GM19035 (cell line): ENCODE results near the gene SEC24C.
"Not testable (repeated sequence)": the region's sequence is repeated elsewhere in the genome, so short reads cannot be mapped to it uniquely, and the experiment has no call there.

Experiments used
- ATAC-seq: cut with Tn5 transposase; IDR thresholded peaks from one replicate; pipeline ENCODE4 v1.9.1; 2021; ENCODE audit not compliant: unreplicated experiment

Gene SEC24C

DNA sequence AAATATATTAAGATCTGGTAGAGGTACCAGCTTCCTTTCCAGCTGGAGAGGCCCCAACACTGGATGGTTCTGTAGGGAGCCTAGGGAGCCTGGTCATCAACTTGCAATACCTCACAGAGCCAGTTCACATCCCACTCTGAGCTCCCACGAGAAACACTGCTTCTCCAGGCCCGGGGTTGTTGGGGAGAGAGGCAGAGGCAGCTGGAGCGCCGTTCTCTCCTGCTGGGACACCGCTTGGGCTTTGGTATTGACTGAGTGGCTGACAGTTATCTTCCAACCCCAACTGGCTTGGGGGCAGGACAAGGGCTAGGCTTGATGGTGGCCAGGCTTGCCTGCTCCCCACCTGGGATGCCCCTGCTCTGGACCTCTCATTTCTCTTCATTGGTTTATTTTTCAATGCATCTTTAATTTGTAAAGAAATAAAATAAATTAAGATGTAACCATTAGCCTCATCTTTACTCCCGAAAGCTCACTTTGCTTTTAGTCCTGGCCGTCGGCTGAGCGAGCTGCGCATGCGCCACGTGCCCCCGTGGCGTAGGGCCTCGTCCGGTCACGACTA, 27.6 kb downstream of the SEC24C start:
- ATAC-seq: peak; percentile 51

- ATAC-seq: peak; percentile 59
These were observed 28.3 kb downstream of the SEC24C start for GRCh38 chr10:73772281-73773151.

- ATAC-seq: peak; percentile 1
These were observed 29.1 kb downstream of the SEC24C start for GRCh38 chr10:73773152-73773879.

DNA sequence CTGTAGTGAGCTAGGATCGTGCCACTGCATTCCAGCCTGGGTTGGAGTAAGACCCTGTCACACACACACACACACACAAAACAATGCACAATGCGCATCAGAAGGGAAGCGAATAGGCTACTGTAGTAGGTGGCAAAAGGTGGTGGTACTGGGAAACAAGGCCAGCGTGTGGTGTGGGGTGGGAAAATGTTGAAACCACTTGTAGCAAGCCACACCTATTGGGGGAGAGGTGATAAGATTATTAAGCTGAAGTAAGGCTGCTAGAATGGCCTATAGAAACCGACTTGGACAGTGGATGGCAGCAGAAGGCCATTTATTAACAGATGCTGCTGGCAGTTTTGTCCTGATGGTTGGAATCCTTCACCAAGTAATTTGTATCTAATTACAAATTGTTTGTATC, 30.5 kb downstream of the SEC24C start:
- no peak for ATAC-seq

- no peak for ATAC-seq
These were observed 34.8 kb downstream of the SEC24C start for GRCh38 chr10:73779018-73779417.

DNA sequence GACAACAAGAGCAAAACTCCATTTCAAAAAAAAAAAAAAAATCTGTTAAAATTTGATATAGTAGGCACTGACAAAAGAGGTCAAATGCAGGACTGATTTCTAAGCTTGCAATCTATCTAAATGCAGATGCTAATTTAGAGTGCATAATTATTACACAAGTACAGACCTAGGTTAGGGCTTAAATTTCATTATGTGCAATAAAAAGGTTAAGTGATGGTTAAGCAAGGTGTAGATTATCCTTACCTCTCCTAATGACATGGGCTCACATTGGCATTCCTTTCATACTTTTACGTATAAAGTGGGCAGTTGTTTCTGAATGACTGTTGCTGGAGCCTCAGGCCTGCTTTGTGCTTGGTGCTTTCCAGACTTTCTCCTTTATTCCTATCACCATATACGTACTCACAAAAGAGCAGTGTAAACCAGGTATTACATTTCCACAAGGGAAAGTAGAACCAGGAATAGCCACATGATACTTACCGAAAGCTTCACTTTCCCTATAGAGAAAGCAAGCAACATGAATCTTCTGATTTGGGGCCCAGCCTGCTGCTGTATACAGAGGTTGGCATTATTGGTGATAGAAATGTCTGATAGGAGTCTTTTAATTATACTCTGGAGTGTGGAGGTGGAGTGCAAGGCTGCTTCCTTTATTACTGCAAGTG, 35.5 kb downstream of the SEC24C start:
- ATAC-seq: no peak

DNA sequence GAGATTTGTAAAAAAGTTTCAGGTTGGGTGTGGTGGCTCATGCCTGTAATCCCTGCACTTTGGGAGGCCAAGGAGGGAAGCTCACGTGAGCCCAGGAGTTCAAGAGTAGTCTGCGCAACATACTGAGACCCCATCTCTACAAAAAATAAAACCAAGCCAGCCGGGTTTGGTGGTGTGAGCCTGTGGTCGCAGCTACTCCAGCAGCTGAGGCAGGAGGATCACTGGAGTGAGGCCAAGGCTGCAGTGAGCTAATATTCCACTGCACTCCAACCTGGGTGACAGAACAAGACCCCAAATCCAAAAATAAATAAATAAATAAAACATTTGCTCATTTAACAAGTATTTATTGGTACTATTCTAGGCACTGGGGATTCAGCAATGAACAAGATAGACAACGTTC, 36.1 kb downstream of the SEC24C start:
- no peak for ATAC-seq

DNA sequence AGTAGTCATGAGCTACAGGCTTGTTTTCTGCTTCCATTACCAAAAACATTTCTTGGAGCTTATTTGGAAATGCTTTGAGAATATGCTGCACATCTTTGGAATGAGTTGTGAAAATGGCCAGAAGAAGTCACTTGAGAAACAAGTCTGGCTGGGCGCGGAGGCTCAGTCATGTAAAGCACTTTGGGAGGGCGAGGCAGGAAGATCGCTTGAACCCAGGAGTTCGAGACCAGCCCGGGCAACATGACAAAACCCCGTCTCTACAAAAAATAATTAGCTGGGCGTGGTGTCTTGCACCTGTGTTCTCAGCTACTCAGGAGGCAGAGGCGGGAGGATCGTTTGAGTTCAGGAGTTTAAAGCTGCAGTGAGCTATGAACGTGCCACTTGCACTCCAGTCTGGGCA, 36.8 kb downstream of the SEC24C start:
- ATAC-seq: no peak

GRCh38 chr10:73781548-73781878, 37.3 kb downstream of the SEC24C start:
- ATAC-seq: no peak

GRCh38 chr10:73781879-73782748, 37.9 kb downstream of the SEC24C start, which contains the start of gene CHCHD1:
TSS of gene CHCHD1 (plus strand) at chr10:73782048. CDS start at chr10:73782076, 28 bp downstream.
- peak; percentile 52 for ATAC-seq

DNA sequence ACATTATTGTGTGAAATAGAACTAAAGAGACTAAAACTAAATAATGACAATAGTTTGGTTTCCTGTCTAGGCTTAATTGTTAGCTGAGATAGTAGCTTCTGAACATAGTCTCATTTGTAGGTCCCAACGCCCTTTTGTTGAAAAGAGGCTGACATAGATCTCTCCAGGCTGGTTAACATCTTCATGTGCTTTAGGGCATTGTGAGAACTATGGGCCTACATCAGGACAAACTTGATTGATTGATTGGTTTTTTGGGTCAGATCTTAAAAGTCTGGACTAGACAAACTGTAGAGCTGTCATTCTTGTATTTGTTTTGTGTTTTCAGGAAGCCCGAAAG, 38.5 kb downstream of the SEC24C start:
- no peak for ATAC-seq

- ATAC-seq: peak; percentile 75
These were observed 41.1 kb downstream of the SEC24C start, which contains the start of gene ZSWIM8 for GRCh38 chr10:73785211-73785720. TSS of gene ZSWIM8 (plus strand) at chr10:73785606. CDS start at chr10:73785879, 273 bp downstream.

GRCh38 chr10:73785721-73786511, 41.7 kb downstream of the SEC24C start:
- ATAC-seq: peak; percentile 27

DNA sequence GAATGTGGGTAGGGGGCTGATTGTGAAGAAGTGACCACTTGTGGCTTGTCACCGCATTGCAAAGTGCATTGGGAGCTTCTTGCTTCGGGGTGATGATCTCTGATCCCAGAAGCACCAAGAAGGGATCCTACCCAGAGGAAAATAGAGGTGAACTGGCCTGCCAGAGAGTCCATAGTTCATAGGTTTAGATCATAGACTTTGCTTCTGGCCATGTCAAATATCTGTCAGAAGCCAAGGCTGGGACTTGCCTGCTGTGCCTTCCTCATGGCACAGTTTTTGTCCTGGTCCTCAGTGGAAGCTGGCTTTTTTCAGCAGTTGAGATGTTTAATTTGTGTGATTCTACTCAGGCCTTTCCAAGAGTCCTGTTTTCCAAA, 42.3 kb downstream of the SEC24C start:
- ATAC-seq: no peak

GRCh38 chr10:73787031-73787800, 43.0 kb downstream of the SEC24C start:
- not testable (repeated sequence) for ATAC-seq

- ATAC-seq: no peak
These were observed 44.9 kb downstream of the SEC24C start for GRCh38 chr10:73788864-73789658.

- no peak for ATAC-seq
These were observed 45.5 kb downstream of the SEC24C start for GRCh38 chr10:73789659-73790055.
